H9 (cell line): ENCODE results near the gene BLNK. TPM values are rescaled to one million over a fixed set of nuclear protein-coding genes. Genes with fewer than 3 reads are reported as not detected.

Experiments
- DNase-seq: peaks from one replicate; pipeline ENCODE4 v3.0.0-alpha.2; 2017
- H2AFZ ChIP-seq: one replicate; pipeline ENCODE4 v1.6.1; 2013; ENCODE audit warnings: mild to moderate bottlenecking, low read length, control low read depth, moderate library complexity
- H2AK5ac ChIP-seq: 2 replicates; pipeline ENCODE4 v1.6.1; 2013; ENCODE audit warnings: low read length, control low read depth, mixed read lengths; ENCODE audit not compliant: insufficient read length
- H2BK120ac ChIP-seq: one replicate; pipeline ENCODE4 v1.6.1; 2013; ENCODE audit warnings: low read depth, mild to moderate bottlenecking, low read length, control low read depth, inconsistent platforms; ENCODE audit not compliant: poor library complexity, severe bottlenecking
- H2BK12ac ChIP-seq: 2 replicates; pipeline ENCODE4 v1.6.1; 2013; ENCODE audit warnings: low read length, control low read depth, mixed read lengths, low read depth; ENCODE audit not compliant: insufficient read length
- H2BK15ac ChIP-seq: 2 replicates; pipeline ENCODE4 v1.6.1; 2013; ENCODE audit warnings: low read depth, low read length, control low read depth
- H2BK20ac ChIP-seq: one replicate; pipeline ENCODE4 v1.6.1; 2013; ENCODE audit warnings: low read depth, mild to moderate bottlenecking, low read length, control low read depth, inconsistent platforms; ENCODE audit not compliant: poor library complexity, severe bottlenecking
- H2BK5ac ChIP-seq: 2 replicates; pipeline ENCODE4 v1.6.1; 2013; ENCODE audit warnings: low read length, control low read depth, mixed read lengths; ENCODE audit not compliant: insufficient read length
- H3K14ac ChIP-seq: 2 replicates; pipeline ENCODE4 v1.6.1; 2013; ENCODE audit warnings: low read length, control low read depth; ENCODE audit not compliant: insufficient read depth
- H3K18ac ChIP-seq: 2 replicates; pipeline ENCODE4 v1.6.1; 2013; ENCODE audit warnings: low read depth, mild to moderate bottlenecking, mixed read lengths, low read length, control low read depth; ENCODE audit not compliant: insufficient read length
- H3K23ac ChIP-seq: 2 replicates; pipeline ENCODE4 v1.6.1; 2013; ENCODE audit warnings: low read length, control low read depth, mixed read lengths, low read depth; ENCODE audit not compliant: insufficient read length
- H3K23me2 ChIP-seq: 2 replicates; pipeline ENCODE4 v1.6.1; 2013; ENCODE audit warnings: low read depth, mild to moderate bottlenecking, mixed read lengths, low read length, control low read depth; ENCODE audit not compliant: insufficient read length, poor library complexity, severe bottlenecking
- H3K27ac ChIP-seq: 2 replicates; pipeline ENCODE4 v1.5.1; 2013; ENCODE audit warnings: low read length, control low read depth, mixed read lengths, low read depth; ENCODE audit not compliant: insufficient read length
- H3K27me3 ChIP-seq: 2 replicates; pipeline ENCODE4 v1.6.1; 2013; ENCODE audit warnings: low read length, control low read depth, inconsistent platforms; ENCODE audit not compliant: insufficient read depth
- H3K4ac ChIP-seq: 2 replicates; pipeline ENCODE4 v1.6.1; 2013; ENCODE audit warnings: low read depth, mild to moderate bottlenecking, control low read depth, inconsistent platforms, low read length, moderate library complexity
- H3K4me1 ChIP-seq: 2 replicates; pipeline ENCODE4 v1.6.1; 2013; ENCODE audit warnings: low read length, control low read depth, inconsistent platforms; ENCODE audit not compliant: insufficient read depth
- H3K4me2 ChIP-seq: 2 replicates; pipeline ENCODE4 v1.6.1; 2013; ENCODE audit warnings: low read length, control low read depth, mixed read lengths; ENCODE audit not compliant: insufficient read length, insufficient read depth
- H3K56ac ChIP-seq: 2 replicates; pipeline ENCODE4 v1.6.1; 2013; ENCODE audit warnings: low read depth, mild to moderate bottlenecking, mixed read lengths, low read length, control low read depth; ENCODE audit not compliant: insufficient read length
- H3K79me1 ChIP-seq: 2 replicates; pipeline ENCODE4 v1.6.1; 2013; ENCODE audit warnings: low read depth, mild to moderate bottlenecking, moderate library complexity, low read length, control low read depth, inconsistent platforms; ENCODE audit not compliant: insufficient read depth, poor library complexity, severe bottlenecking
- H3K79me2 ChIP-seq: 2 replicates; pipeline ENCODE4 v1.6.1; 2013; ENCODE audit warnings: low read length, control low read depth, inconsistent platforms; ENCODE audit not compliant: insufficient read depth
- H3K9ac ChIP-seq: 2 replicates; pipeline ENCODE4 v1.6.1; 2013; ENCODE audit warnings: low read length, control low read depth, mixed read lengths; ENCODE audit not compliant: insufficient read length; ENCODE audit errors: extremely low read depth
- H3K9me3 ChIP-seq: one replicate; pipeline ENCODE4 v1.6.1; 2013; ENCODE audit warnings: low read depth, low read length, inconsistent platforms; ENCODE audit not compliant: control insufficient read depth
- H3T11ph ChIP-seq: one replicate; pipeline ENCODE4 v1.6.1; 2013; ENCODE audit warnings: mild to moderate bottlenecking, low read length, control low read depth, inconsistent platforms
- H4K20me1 ChIP-seq: one replicate; pipeline ENCODE4 v1.6.1; 2013; ENCODE audit not compliant: control insufficient read depth, insufficient read length, insufficient read depth
- H4K5ac ChIP-seq: 2 replicates; pipeline ENCODE4 v1.6.1; 2013; ENCODE audit warnings: low read depth, mild to moderate bottlenecking, mixed read lengths, low read length, control low read depth; ENCODE audit not compliant: insufficient read length
- H4K8ac ChIP-seq: replicated peaks from 2 replicates; pipeline ENCODE4 v1.6.1; 2013; ENCODE audit warnings: low read length, control low read depth, mixed read lengths, low read depth; ENCODE audit not compliant: insufficient read length
- H4K91ac ChIP-seq: 2 replicates; pipeline ENCODE4 v1.6.1; 2013; ENCODE audit warnings: low read depth, mild to moderate bottlenecking, moderate library complexity, mixed read lengths, low read length, control low read depth; ENCODE audit not compliant: insufficient read length
- H3K27ac Mint-ChIP-seq, 3 experiments: 2 replicates in 2 of 3; 3 replicates in 1 of 3; pipeline ENCODE4 v1.8.0; 2020 to 2021; ENCODE audit warnings: mixed read lengths in 3 of 3, mild to moderate bottlenecking in 1 of 3, moderate library complexity in 1 of 3
- H3K27me3 Mint-ChIP-seq: 2 replicates; pipeline ENCODE4 v1.8.0; 2021; ENCODE audit warnings: low read depth, mild to moderate bottlenecking, moderate library complexity, mixed read lengths
- H3K36me3 Mint-ChIP-seq, 3 experiments: 2 replicates in 2 of 3; 3 replicates in 1 of 3; pipeline ENCODE4 v1.8.0; 2020 to 2021; ENCODE audit warnings: low read depth in 3 of 3, mixed read lengths in 3 of 3; ENCODE audit not compliant: insufficient read depth in 1 of 3
- H3K4me1 Mint-ChIP-seq, 2 experiments: 2 replicates each; pipeline ENCODE4 v1.8.0; 2020; ENCODE audit warnings: mixed read lengths in 2 of 2
- H3K4me3 Mint-ChIP-seq, 2 experiments: 2 replicates in 1 of 2; 3 replicates in 1 of 2; pipeline ENCODE4 v1.8.0; 2020 to 2021; ENCODE audit warnings: mild to moderate bottlenecking in 2 of 2, mixed read lengths in 2 of 2, moderate library complexity in 1 of 2
- H3K9me3 Mint-ChIP-seq, 2 experiments: 2 replicates in 1 of 2; 3 replicates in 1 of 2; pipeline ENCODE4 v1.8.0; 2020; ENCODE audit warnings: mild to moderate bottlenecking in 2 of 2, mixed read lengths in 2 of 2, moderate library complexity in 1 of 2
- WGBS: extraction: QIAGEN DNeasy Blood & Tissue Kit; methylation state at CpG from one replicate; pipeline ENCODE4 v1.1.7; 2013; ENCODE audit warnings: missing lambda C conversion rate, low lambda C conversion rate, mixed read lengths; ENCODE audit not compliant: insufficient read length; ENCODE audit errors: extremely low coverage; 5-methylcytosine and 5-hydroxymethylcytosine counted together
- total RNA-seq: library from RNA; stranded (reverse); gene quantifications from 2 replicates; pipeline ENCODE4 v1.2.1, GENCODE V29; 2021
- TF ChIP-seq, protein P1 (sequence below): fragments of 200-600 bp; sonication (generic); conservative IDR thresholded peaks from 3 replicates; pipeline ENCODE4 v1.8.0; 2021; ENCODE audit warnings: antibody characterized with exemption, mild to moderate bottlenecking

BLNK gene
- total RNA-seq, 1 experiment from 2014 or later: not detected

DNA sequence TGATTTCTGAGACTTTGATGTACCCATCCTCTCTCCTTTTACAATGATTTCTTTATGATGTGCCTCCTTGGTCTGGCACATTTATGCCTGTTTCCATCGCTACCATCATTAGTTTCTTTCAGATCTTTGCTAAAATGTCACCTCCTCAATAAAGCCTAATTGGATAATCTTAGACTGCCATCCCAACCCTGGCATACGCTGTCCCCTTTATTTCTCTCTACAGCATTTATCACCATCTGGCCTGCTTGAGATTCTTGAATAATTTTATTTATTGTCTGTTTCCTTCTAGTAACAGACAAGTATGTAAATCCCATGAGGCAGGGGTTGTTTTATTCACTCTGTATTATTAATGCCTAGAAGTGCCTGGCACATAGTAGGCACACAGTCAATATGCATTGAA lies 26.1 kb upstream of the BLNK start:
- Histone ChIP-seq H4K5ac (no peak overlapping the region), H3K79me1 (no peaks in the 10 kb centered on the region), H4K8ac (no peak overlapping the region), H3K23me2 (no peaks in the 10 kb centered on the region), H3K79me2 (no peaks in the 10 kb centered on the region), H3K27ac (no peak overlapping the region), H3K4me1 (peaks cover 2% of the 10 kb centered on the region; the same call in 1 of the 2 replicates), H2BK5ac (no peak overlapping the region), H2BK12ac (no peak overlapping the region), H3K4ac (no peak overlapping the region), H3K9ac (no peak overlapping the region), H3K56ac (no peak overlapping the region), H2AK5ac (no peak overlapping the region), H3K23ac (no peak overlapping the region), H2BK15ac (no peak overlapping the region), H2AFZ (no peak overlapping the region), H3T11ph (no peak overlapping the region), H4K20me1 (no peaks in the 10 kb centered on the region), H3K9me3 (no peaks in the 10 kb centered on the region), H3K14ac (no peak overlapping the region), H2BK20ac (no peak overlapping the region), H3K27me3 (no peaks in the 10 kb centered on the region), H2BK120ac (no peak overlapping the region), H4K91ac (no peak overlapping the region), H3K4me2 (no peak overlapping the region), H3K18ac (no peak overlapping the region)
- H3K4me3 Mint-ChIP-seq: no peak overlapping the region
- no peak for DNase-seq
- H3K36me3 Mint-ChIP-seq: no peaks in the 10 kb centered on the region
- TF ChIP-seq, protein P1, sequence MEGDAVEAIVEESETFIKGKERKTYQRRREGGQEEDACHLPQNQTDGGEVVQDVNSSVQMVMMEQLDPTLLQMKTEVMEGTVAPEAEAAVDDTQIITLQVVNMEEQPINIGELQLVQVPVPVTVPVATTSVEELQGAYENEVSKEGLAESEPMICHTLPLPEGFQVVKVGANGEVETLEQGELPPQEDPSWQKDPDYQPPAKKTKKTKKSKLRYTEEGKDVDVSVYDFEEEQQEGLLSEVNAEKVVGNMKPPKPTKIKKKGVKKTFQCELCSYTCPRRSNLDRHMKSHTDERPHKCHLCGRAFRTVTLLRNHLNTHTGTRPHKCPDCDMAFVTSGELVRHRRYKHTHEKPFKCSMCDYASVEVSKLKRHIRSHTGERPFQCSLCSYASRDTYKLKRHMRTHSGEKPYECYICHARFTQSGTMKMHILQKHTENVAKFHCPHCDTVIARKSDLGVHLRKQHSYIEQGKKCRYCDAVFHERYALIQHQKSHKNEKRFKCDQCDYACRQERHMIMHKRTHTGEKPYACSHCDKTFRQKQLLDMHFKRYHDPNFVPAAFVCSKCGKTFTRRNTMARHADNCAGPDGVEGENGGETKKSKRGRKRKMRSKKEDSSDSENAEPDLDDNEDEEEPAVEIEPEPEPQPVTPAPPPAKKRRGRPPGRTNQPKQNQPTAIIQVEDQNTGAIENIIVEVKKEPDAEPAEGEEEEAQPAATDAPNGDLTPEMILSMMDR: no peak
- H3K27me3 Mint-ChIP-seq: peaks cover 3% of the 10 kb centered on the region; the same call in 1 of the 2 replicates
- H3K9me3 Mint-ChIP-seq: no peaks in the 10 kb centered on the region
- peaks cover 9 to 16% of the 10 kb centered on the region in 2 experiments for H3K4me1 Mint-ChIP-seq
- H3K27ac Mint-ChIP-seq: no peak overlapping the region
- WGBS: no CpG with 5 or more reads among the region's 2 CpGs
